Activated naive CD8-positive, alpha-beta T cell treated with anti-CD3 and anti-CD28 coated beads, Interleukin-2, amount 10 ng/mL, durations not matched to agents 7 days and 5 days (primary cell): ENCODE data around the gene PACS2. TPM values are rescaled to one million over a fixed set of nuclear protein-coding genes. Genes with fewer than 3 reads are reported as not detected.
A peak's percentile ranks its signal among the peaks of the same experiment; 100 is the strongest.
"Not testable (repeated sequence)": the region's sequence is repeated elsewhere in the genome, so short reads cannot be mapped to it uniquely, and the experiment has no call there.

Experiments used
- ATAC-seq: fragments of 150-1000 bp; cut with Tn5 transposase; one replicate; pipeline ENCODE4 v1.10.0; 2021; ENCODE audit warnings: low read depth, moderate library complexity
- POLR2A ChIA-PET: fragments of 350-600 bp; sonication (Branson Sonifier 250); formaldehyde crosslinking; loops from one replicate; lab custom pipeline; 2021; ENCODE audit warnings: antibody characterized with exemption; lab: Charles Lee
- DNase-seq: peaks from one replicate; pipeline ENCODE4 v3.0.0; 2021
- H3K27ac Mint-ChIP-seq: one replicate; pipeline ENCODE4 v1.8.0; 2022; ENCODE audit warnings: mild to moderate bottlenecking, mixed read lengths
- H3K27me3 Mint-ChIP-seq: one replicate; pipeline ENCODE4 v1.8.0; 2022; ENCODE audit warnings: mild to moderate bottlenecking, moderate library complexity, mixed read lengths
- H3K36me3 Mint-ChIP-seq: one replicate; pipeline ENCODE4 v1.8.0; 2021; ENCODE audit warnings: mild to moderate bottlenecking, mixed read lengths
- H3K4me1 Mint-ChIP-seq: one replicate; pipeline ENCODE4 v1.8.0; 2021; ENCODE audit warnings: mixed read lengths
- H3K4me3 Mint-ChIP-seq: one replicate; pipeline ENCODE4 v1.8.0; 2022; ENCODE audit warnings: mild to moderate bottlenecking, moderate library complexity, mixed read lengths
- H3K9me3 Mint-ChIP-seq: one replicate; pipeline ENCODE4 v1.8.0; 2021; ENCODE audit warnings: mixed read lengths
- total RNA-seq, 2 experiments: library from RNA; stranded (reverse); gene quantifications; one replicate each; pipeline ENCODE4 v1.2.3, GENCODE V29; 2021

Gene PACS2
- total RNA-seq, 2 experiments from 2014 or later: 51.6 to 54.7 TPM

DNA sequence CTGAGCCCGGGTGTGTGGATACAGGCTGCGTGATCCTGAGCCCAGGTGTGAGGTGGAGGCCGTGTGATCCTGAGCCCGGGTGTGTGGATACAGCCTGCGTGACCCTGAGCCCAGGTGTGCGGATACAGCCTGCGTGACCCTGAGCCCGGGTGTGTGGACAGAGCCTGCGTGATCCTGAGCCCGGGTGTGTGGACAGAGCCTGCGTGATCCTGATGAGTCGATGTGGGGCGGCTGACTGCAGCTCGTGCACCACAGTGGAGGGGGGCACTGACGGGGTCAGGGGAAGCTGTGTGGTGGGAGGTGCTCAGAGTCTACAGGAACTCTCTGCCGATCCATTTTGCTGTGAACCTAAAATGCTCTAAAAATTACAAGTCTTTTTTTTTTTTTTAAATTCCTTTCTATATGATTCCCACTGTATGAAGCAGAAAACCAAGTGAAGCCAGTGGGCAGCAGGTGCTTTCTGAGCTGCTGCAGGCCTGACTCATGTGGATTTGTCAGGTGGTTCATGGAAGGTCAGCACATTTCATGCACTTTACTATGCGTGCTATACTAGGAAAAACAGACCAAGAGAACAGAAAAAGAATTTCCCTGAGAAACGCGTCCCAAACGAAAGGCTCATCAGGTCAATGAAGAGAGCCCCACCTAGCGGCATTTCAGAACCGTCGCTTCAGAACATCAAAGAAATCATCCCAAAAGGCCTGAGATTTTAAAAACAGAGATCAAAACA is 33.0 kb upstream of the PACS2 start:
- H3K27ac Mint-ChIP-seq: no peak overlapping the region
- H3K9me3 Mint-ChIP-seq: no peaks in the 10 kb centered on the region
- ATAC-seq (no peak), DNase-seq (no peak)
- H3K27me3 Mint-ChIP-seq: no peaks in the 10 kb centered on the region
- H3K4me3 Mint-ChIP-seq: no peak overlapping the region
- peaks cover 7% of the 10 kb centered on the region for H3K36me3 Mint-ChIP-seq
- POLR2A ChIA-PET: interaction anchor here (0.6 kb wide), 1 partner anchor 234 kb away, joined by 3 read pairs; no protein-coding TSS in a partner anchor
- peaks cover 26% of the 10 kb centered on the region for H3K4me1 Mint-ChIP-seq

GRCh38 chr14:105282098-105282725 is 32.3 kb upstream of the PACS2 start:
- Mint-ChIP-seq H3K27me3 (no peaks in the 10 kb centered on the region), H3K9me3 (no peaks in the 10 kb centered on the region), H3K4me3 (no peak overlapping the region), H3K4me1 (peaks cover 26% of the 10 kb centered on the region), H3K36me3 (peaks cover 7% of the 10 kb centered on the region), H3K27ac (no peak overlapping the region)
- DNase-seq (no peak), ATAC-seq (no peak)
- POLR2A ChIA-PET: interaction anchor here (0.6 kb wide), 1 partner anchor 234 kb away, joined by 3 read pairs; no protein-coding TSS in a partner anchor

DNA sequence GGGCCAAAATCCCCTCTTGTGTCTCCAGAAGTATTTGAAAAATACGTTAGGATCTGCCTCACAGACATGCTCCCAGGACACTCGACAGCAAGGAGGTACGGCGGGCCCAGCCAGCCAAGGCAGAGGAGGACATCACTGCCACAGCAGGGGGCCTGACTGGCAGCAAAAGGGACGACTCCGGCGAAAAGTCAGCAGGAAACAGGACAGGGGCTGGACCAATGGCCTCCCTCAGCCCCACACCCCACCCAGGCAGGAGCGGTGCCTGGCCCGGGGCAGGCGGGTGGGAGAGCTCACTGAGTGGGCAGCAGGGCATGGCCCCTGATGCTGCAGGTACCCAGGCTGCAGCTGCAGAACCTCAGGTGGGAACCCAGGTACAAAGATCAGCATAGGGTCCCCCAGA is 31.5 kb upstream of the PACS2 start:
- no peak for ATAC-seq
- DNase-seq: no peak
- Mint-ChIP-seq H3K9me3 (no peaks in the 10 kb centered on the region), H3K4me1 (peaks cover 26% of the 10 kb centered on the region), H3K36me3 (peaks cover 7% of the 10 kb centered on the region), H3K27ac (no peak overlapping the region), H3K4me3 (no peak overlapping the region), H3K27me3 (no peaks in the 10 kb centered on the region)
- POLR2A ChIA-PET: no interaction called here

- Mint-ChIP-seq H3K27me3 (no peaks in the 10 kb centered on the region), H3K36me3 (peaks cover 7% of the 10 kb centered on the region), H3K4me3 (peak overlapping the region; percentile 49), H3K9me3 (no peaks in the 10 kb centered on the region), H3K27ac (peak overlapping the region; percentile 72), H3K4me1 (peaks cover 26% of the 10 kb centered on the region)
- ATAC-seq: peak; percentile 87
- no peak for DNase-seq
- POLR2A ChIA-PET: no interaction called here
Measured at GRCh38 chr14:105283899-105284298, 30.6 kb upstream of the PACS2 start.

- Mint-ChIP-seq H3K27ac (no peak overlapping the region), H3K36me3 (peaks cover 7% of the 10 kb centered on the region), H3K4me1 (peaks cover 26% of the 10 kb centered on the region), H3K4me3 (no peak overlapping the region), H3K9me3 (no peaks in the 10 kb centered on the region), H3K27me3 (no peaks in the 10 kb centered on the region)
- ATAC-seq (no peak), DNase-seq (no peak)
- POLR2A ChIA-PET: no interaction called here
Measured at GRCh38 chr14:105285174-105285573, 29.4 kb upstream of the PACS2 start.

- peaks cover 11% of the 10 kb centered on the region for H3K36me3 Mint-ChIP-seq
- H3K9me3 Mint-ChIP-seq: no peaks in the 10 kb centered on the region
- POLR2A ChIA-PET: no interaction called here
- ATAC-seq (no peak), DNase-seq (no peak)
- H3K27ac Mint-ChIP-seq: peak overlapping the region; percentile 48
- no peaks in the 10 kb centered on the region for H3K27me3 Mint-ChIP-seq
- H3K4me3 Mint-ChIP-seq: no peak overlapping the region
- H3K4me1 Mint-ChIP-seq: peaks cover 33% of the 10 kb centered on the region
Measured at GRCh38 chr14:105286759-105287144, 27.8 kb upstream of the PACS2 start.

- DNase-seq: no peak
- Mint-ChIP-seq H3K36me3 (peaks cover 11% of the 10 kb centered on the region), H3K4me3 (no peak overlapping the region), H3K9me3 (no peaks in the 10 kb centered on the region), H3K27me3 (no peaks in the 10 kb centered on the region), H3K4me1 (peaks cover 31% of the 10 kb centered on the region), H3K27ac (peak overlapping the region; percentile 12)
- ATAC-seq: no peak
- POLR2A ChIA-PET: interaction anchor here (6.1 kb wide), 1 partner anchor 13 kb away, joined by 44 read pairs; the partner anchor contains the start of gene BRF1
Measured at GRCh38 chr14:105287249-105288102, 27.1 kb upstream of the PACS2 start.

DNA sequence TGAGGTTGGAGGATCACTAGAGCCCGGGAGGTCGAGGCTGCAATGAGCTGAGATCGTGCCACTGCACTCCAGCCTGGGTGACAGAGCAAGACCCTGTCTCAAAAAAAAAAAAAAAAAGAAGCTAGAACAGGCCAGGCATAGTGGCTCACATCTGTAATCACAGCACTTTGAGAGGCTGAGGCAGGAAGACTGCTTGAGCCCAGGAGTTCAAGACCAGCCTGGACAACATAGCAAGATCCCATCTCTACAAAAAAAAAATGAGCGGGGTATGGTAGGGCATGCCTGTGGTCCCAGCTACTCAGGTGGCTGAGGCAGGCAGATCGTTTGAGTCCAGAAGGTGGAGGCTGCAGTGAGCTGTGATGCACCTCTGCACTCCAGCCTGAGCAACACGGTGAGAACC is 25.6 kb upstream of the PACS2 start:
- POLR2A ChIA-PET: interaction anchor here (6.1 kb wide), 1 partner anchor 12 kb away, joined by 44 read pairs; the partner anchor contains the start of gene BRF1
- not testable (repeated sequence) for H3K9me3 Mint-ChIP-seq, H3K4me3 Mint-ChIP-seq, ATAC-seq, H3K36me3 Mint-ChIP-seq, DNase-seq, H3K27me3 Mint-ChIP-seq, H3K27ac Mint-ChIP-seq
- peaks cover 33% of the 10 kb centered on the region for H3K4me1 Mint-ChIP-seq

GRCh38 chr14:105290621-105291346 is 23.8 kb upstream of the PACS2 start:
- H3K36me3 Mint-ChIP-seq: peaks cover 6% of the 10 kb centered on the region
- no peak for ATAC-seq
- H3K27me3 Mint-ChIP-seq: no peaks in the 10 kb centered on the region
- H3K27ac Mint-ChIP-seq: peak overlapping the region; percentile 61
- no peaks in the 10 kb centered on the region for H3K9me3 Mint-ChIP-seq
- H3K4me1 Mint-ChIP-seq: peaks cover 35% of the 10 kb centered on the region
- no peak overlapping the region for H3K4me3 Mint-ChIP-seq
- POLR2A ChIA-PET: interaction anchor here (0.6 to 6.1 kb wide), 2 partner anchors 10 to 245 kb away, joined by 9 to 44 read pairs; partner anchors contain the start of gene BRF1
- no peak for DNase-seq

- Mint-ChIP-seq H3K36me3 (peaks cover 8% of the 10 kb centered on the region), H3K27ac (peak overlapping the region; percentile 94), H3K4me1 (peaks cover 35% of the 10 kb centered on the region), H3K9me3 (no peaks in the 10 kb centered on the region), H3K4me3 (peak overlapping the region; percentile 73), H3K27me3 (no peaks in the 10 kb centered on the region)
- POLR2A ChIA-PET: interaction anchor here (0.7 to 6.1 kb wide), 6 partner anchors 8 to 207 kb away, joined by 3 to 44 read pairs (median 5); partner anchors contain the start of genes BRF1, BTBD6 and PACS2
- DNase-seq: peak; percentile 62
- ATAC-seq: peak; percentile 48
Measured at GRCh38 chr14:105292826-105293711, 21.5 kb upstream of the PACS2 start.

DNA sequence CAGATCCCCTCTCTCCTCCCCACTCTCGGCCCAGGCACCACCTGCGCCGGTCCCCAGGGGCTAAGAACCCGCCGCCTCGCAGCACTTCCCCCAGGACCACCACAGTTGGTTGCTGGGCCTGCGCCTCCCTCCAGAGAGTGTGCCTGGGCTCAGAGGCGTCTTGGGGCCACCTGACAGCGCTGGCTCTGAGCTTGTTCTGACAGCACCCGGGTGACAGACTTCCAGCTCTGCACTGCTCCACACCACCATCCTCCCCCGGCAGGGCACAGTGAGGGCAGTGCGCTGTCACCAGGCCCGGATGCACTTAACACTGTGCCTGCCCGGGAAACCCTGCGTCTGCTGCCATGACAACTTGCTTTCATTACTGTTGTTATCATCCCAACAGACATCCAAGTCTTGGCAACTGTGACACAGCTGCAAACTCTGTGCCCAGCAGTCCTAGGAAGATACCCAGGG is 20.4 kb upstream of the PACS2 start:
- peaks cover 40% of the 10 kb centered on the region for H3K4me1 Mint-ChIP-seq
- peak; percentile 94 for ATAC-seq
- H3K36me3 Mint-ChIP-seq: peaks cover 12% of the 10 kb centered on the region
- POLR2A ChIA-PET: interaction anchor here (0.9 to 4.1 kb wide), 2 partner anchors 20 to 229 kb away, joined by 3 to 22 read pairs; partner anchors contain the start of genes GPR132 and PACS2
- peak overlapping the region; percentile 94 for H3K27ac Mint-ChIP-seq
- H3K27me3 Mint-ChIP-seq: no peaks in the 10 kb centered on the region
- H3K9me3 Mint-ChIP-seq: no peaks in the 10 kb centered on the region
- peak; percentile 73 for DNase-seq
- peak overlapping the region; percentile 79 for H3K4me3 Mint-ChIP-seq
